Breast epithelium (tissue), 3 donors: ENCODE measurements around the gene SRF.

ENCODE experiments used
- POLR2A ChIP-seq: fragments of 450-650 bp; IDR thresholded peaks from one replicate; pipeline ENCODE4 v1.6.1; 2016; ENCODE audit warnings: antibody characterized with exemption, mild to moderate bottlenecking, moderate library complexity
- TF ChIP-seq, protein P1 (sequence below), 3 donors: fragments of 450-650 bp; IDR thresholded peaks; one replicate each; pipeline ENCODE4 v1.5.1; 2016 to 2017; ENCODE audit warnings: antibody characterized with exemption in 3 of 3, mild to moderate bottlenecking in 3 of 3, moderate library complexity in 3 of 3

DNA sequence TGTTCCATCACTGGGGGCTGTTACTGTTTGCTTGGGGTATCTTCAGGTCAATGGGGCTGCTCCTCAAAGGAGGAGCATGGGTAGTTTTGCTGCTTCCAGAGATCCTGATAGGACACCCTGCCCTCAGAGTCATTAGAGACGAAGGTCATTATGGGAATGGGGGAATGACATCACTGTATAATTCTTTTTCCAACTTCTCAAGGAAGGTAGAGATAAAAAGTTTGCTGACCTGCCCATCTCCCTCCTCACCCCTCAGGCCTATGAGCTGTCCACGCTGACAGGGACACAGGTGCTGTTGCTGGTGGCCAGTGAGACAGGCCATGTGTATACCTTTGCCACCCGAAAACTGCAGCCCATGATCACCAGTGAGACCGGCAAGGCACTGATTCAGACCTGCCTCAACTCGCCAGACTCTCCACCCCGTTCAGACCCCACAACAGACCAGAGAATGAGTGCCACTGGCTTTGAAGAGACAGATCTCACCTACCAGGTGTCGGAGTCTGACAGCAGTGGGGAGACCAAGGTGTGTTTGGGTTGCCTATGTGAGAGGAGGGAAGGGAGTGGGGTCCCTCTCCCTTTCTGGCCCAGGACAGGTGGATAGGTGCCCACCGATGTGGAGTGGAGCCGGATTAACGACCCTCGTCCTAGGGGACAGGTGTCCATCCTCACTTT, 2.7 kb downstream of the SRF start:
- TF ChIP-seq, protein P1, sequence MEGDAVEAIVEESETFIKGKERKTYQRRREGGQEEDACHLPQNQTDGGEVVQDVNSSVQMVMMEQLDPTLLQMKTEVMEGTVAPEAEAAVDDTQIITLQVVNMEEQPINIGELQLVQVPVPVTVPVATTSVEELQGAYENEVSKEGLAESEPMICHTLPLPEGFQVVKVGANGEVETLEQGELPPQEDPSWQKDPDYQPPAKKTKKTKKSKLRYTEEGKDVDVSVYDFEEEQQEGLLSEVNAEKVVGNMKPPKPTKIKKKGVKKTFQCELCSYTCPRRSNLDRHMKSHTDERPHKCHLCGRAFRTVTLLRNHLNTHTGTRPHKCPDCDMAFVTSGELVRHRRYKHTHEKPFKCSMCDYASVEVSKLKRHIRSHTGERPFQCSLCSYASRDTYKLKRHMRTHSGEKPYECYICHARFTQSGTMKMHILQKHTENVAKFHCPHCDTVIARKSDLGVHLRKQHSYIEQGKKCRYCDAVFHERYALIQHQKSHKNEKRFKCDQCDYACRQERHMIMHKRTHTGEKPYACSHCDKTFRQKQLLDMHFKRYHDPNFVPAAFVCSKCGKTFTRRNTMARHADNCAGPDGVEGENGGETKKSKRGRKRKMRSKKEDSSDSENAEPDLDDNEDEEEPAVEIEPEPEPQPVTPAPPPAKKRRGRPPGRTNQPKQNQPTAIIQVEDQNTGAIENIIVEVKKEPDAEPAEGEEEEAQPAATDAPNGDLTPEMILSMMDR (IDR thresholded peaks at IDR 0.05) = no peak
- TF ChIP-seq POLR2A = no peak
